HG03159 (cell line): Measurements from ENCODE around the gene ARHGAP1.
"Not testable (repeated sequence)": the region's sequence is repeated elsewhere in the genome, so short reads cannot be mapped to it uniquely, and the experiment has no call there.

Source experiments
- ATAC-seq: cut with Tn5 transposase; IDR thresholded peaks from one replicate; pipeline ENCODE4 v1.9.1; 2021; ENCODE audit warnings: mild to moderate bottlenecking, moderate library complexity; ENCODE audit not compliant: unreplicated experiment

ARHGAP1 gene

GRCh38 chr11:46675288-46675851 is 25.0 kb downstream of the ARHGAP1 start:
- ATAC-seq = no peak

- ATAC-seq = no peak
Observed at GRCh38 chr11:46674463-46675287, 25.7 kb downstream of the ARHGAP1 start.

- no peak for ATAC-seq
Observed at GRCh38 chr11:46673713-46674462, 26.5 kb downstream of the ARHGAP1 start.

GRCh38 chr11:46672381-46672839 is 28.0 kb downstream of the ARHGAP1 start:
- no peak for ATAC-seq

GRCh38 chr11:46671958-46672315 is 28.5 kb downstream of the ARHGAP1 start:
- ATAC-seq = no peak

GRCh38 chr11:46670521-46670920 is 29.9 kb downstream of the ARHGAP1 start:
- not testable (repeated sequence) for ATAC-seq

GRCh38 chr11:46669711-46670139 is 30.7 kb downstream of the ARHGAP1 start:
- no peak for ATAC-seq

- ATAC-seq = no peak
Observed at GRCh38 chr11:46668480-46669085, 31.8 kb downstream of the ARHGAP1 start.

GRCh38 chr11:46667043-46667481 is 33.4 kb downstream of the ARHGAP1 start:
- ATAC-seq = no peak

- ATAC-seq = no peak
Observed at GRCh38 chr11:46666516-46666915, 33.9 kb downstream of the ARHGAP1 start.

GRCh38 chr11:46665356-46665755 is 35.1 kb downstream of the ARHGAP1 start:
- ATAC-seq = no peak

- ATAC-seq = no peak
Observed at GRCh38 chr11:46664612-46665011, 35.8 kb downstream of the ARHGAP1 start.

- ATAC-seq = no peak
Observed at GRCh38 chr11:46663277-46663940, 37.0 kb downstream of the ARHGAP1 start.

- no peak for ATAC-seq
Observed at GRCh38 chr11:46662366-46662765, 38.1 kb downstream of the ARHGAP1 start.

GRCh38 chr11:46661836-46662235 is 38.6 kb downstream of the ARHGAP1 start:
- no peak for ATAC-seq

GRCh38 chr11:46659908-46660307 is 40.5 kb downstream of the ARHGAP1 start:
- ATAC-seq = no peak

- no peak for ATAC-seq
Observed at GRCh38 chr11:46658259-46658658, 42.2 kb downstream of the ARHGAP1 start.

- ATAC-seq = no peak
Observed at GRCh38 chr11:46657186-46657585, 43.2 kb downstream of the ARHGAP1 start.

GRCh38 chr11:46655631-46656030 is 44.8 kb downstream of the ARHGAP1 start:
- no peak for ATAC-seq

- no peak for ATAC-seq
Observed at GRCh38 chr11:46649180-46649738, 51.2 kb downstream of the ARHGAP1 start.
